PFSK-1 (cell line): ENCODE results near the gene SMOC2.

Experiments
- FOXP2 ChIP-seq: optimal IDR thresholded peaks from 2 replicates; pipeline ENCODE3; 2011; ENCODE audit warnings: borderline replicate concordance, control low read depth, inconsistent platforms; ENCODE audit not compliant: insufficient read depth; ENCODE audit errors: extremely low read length, extremely low read depth
- POLR2AphosphoS5 ChIP-seq: IDR thresholded peaks from 2 replicates; pipeline ENCODE4 v1.6.1; 2012; ENCODE audit warnings: low read depth, mild to moderate bottlenecking, control low read depth, low read length, moderate library complexity
- SIN3A ChIP-seq: IDR thresholded peaks from 2 replicates; pipeline ENCODE4 v1.6.1; 2012; ENCODE audit warnings: mild to moderate bottlenecking, low read length, moderate library complexity, borderline replicate concordance; ENCODE audit not compliant: insufficient read depth
- TAF1 ChIP-seq: IDR thresholded peaks from 2 replicates; pipeline ENCODE4 v1.6.1; 2012; ENCODE audit warnings: low read length, control low read depth, borderline replicate concordance; ENCODE audit not compliant: insufficient read depth
- TF ChIP-seq, protein P1 (sequence below), 2 experiments: IDR thresholded peaks; 2 replicates each; pipeline versions ENCODE4 v1.6.1 to v1.8.0; 2011 to 2012; ENCODE audit warnings: low read depth in 2 of 2, low read length in 2 of 2, control low read depth in 1 of 2, inconsistent platforms in 1 of 2, mild to moderate bottlenecking in 1 of 2, moderate library complexity in 1 of 2; ENCODE audit not compliant: insufficient read depth in 1 of 2

SMOC2 gene

GRCh38 chr6:168695701-168696100 is 254.7 kb downstream of the SMOC2 start:
- TF ChIP-seq SIN3A (no peak), FOXP2 (no peak)

- TF ChIP-seq FOXP2 (no peak), TAF1 (no peak), SIN3A (no peak)
Measured at GRCh38 chr6:168698923-168699322, 257.9 kb downstream of the SMOC2 start.

GRCh38 chr6:168699631-168700295 is 258.8 kb downstream of the SMOC2 start:
- TF ChIP-seq FOXP2 (no peak), TAF1 (no peak), SIN3A (no peak), POLR2AphosphoS5 (no peak)
- TF ChIP-seq, protein P1, sequence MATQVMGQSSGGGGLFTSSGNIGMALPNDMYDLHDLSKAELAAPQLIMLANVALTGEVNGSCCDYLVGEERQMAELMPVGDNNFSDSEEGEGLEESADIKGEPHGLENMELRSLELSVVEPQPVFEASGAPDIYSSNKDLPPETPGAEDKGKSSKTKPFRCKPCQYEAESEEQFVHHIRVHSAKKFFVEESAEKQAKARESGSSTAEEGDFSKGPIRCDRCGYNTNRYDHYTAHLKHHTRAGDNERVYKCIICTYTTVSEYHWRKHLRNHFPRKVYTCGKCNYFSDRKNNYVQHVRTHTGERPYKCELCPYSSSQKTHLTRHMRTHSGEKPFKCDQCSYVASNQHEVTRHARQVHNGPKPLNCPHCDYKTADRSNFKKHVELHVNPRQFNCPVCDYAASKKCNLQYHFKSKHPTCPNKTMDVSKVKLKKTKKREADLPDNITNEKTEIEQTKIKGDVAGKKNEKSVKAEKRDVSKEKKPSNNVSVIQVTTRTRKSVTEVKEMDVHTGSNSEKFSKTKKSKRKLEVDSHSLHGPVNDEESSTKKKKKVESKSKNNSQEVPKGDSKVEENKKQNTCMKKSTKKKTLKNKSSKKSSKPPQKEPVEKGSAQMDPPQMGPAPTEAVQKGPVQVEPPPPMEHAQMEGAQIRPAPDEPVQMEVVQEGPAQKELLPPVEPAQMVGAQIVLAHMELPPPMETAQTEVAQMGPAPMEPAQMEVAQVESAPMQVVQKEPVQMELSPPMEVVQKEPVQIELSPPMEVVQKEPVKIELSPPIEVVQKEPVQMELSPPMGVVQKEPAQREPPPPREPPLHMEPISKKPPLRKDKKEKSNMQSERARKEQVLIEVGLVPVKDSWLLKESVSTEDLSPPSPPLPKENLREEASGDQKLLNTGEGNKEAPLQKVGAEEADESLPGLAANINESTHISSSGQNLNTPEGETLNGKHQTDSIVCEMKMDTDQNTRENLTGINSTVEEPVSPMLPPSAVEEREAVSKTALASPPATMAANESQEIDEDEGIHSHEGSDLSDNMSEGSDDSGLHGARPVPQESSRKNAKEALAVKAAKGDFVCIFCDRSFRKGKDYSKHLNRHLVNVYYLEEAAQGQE (IDR thresholded peaks at IDR 0.05; ENCODE audit: insufficient read depth in 1 of 2, low read depth in 2 of 2, low read length in 2 of 2), result no peak

- TF ChIP-seq, protein P1 (IDR thresholded peaks at IDR 0.05; ENCODE audit: insufficient read depth in 1 of 2, low read depth in 2 of 2, low read length in 2 of 2), result no peak
- TF ChIP-seq TAF1 (no peak), SIN3A (no peak), POLR2AphosphoS5 (no peak), FOXP2 (no peak)
Measured at GRCh38 chr6:168700880-168701279, 259.9 kb downstream of the SMOC2 start.

- TF ChIP-seq SIN3A, result no peak
- TF ChIP-seq POLR2AphosphoS5, result no peak
- no peak for TF ChIP-seq FOXP2
- no peak for TF ChIP-seq TAF1
- TF ChIP-seq, protein P1 (IDR thresholded peaks at IDR 0.05; ENCODE audit: insufficient read depth in 1 of 2, low read depth in 2 of 2, low read length in 2 of 2), result no peak
Measured at GRCh38 chr6:168703990-168704389, 263.0 kb downstream of the SMOC2 start.

DNA sequence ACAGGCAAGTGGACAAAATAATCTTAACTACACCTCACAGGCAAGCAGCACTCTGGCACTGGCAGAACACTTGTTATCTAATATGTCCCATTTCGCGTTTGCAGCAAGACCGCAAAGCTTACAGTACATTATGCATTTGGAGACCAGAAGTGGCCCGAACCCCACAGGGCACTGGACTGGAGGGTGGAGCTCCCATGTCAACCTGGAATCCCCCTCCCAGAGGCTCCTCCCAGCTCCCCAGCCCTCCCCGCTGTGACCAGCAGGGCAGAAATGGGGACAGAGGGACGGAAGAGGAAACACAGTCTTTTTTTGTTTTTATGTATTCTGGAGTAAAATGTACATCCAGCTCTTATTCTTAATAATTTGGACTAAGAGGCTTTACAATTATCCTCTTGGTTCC is 263.7 kb downstream of the SMOC2 start:
- TF ChIP-seq SIN3A, result no peak

DNA sequence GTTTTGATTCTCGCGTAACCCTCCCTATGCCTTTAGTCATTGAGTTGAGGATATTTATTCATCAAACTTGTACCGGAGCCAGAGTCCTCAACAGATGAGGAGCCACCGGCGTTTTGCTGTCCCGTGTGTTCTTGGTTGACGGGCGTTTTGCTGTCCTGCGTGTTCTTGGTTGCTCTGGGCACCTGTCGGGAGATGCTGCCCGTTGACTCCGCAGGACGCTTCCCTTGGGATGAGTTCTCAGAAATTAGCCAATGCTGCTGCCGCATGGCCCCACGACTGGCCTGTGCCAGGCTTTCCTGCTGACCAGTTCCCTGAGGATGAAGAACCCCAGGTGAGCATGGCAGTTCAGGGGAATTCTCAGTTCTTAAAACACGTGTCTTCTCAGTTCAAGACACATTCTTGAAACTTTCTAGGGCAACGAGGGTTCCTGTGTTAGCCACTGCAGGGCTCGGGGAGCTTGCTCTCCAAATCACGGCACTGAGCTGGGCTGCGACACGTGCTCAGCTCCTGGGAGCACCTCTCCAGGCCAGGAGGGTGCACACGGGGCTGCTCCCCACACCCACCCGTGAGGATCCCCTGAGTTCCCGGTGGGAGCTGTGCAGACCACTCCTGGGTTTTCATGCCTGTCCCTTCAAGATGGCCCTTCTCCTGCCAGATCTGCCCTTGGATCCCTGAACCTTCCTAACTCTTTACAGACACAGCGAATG is 265.6 kb downstream of the SMOC2 start:
- TF ChIP-seq TAF1 (no peak), SIN3A (no peak), FOXP2 (no peak)
- TF ChIP-seq, protein P1 (IDR thresholded peaks at IDR 0.05; ENCODE audit: insufficient read depth in 1 of 2, low read depth in 2 of 2, low read length in 2 of 2), result no peak
